GM04504 (cell line): Measurements from ENCODE around the gene ITPR1.

Experiments used
- DNase-seq: peaks from one replicate; pipeline ENCODE4 v3.0.0-alpha.2; 2012; ENCODE audit warnings: low read depth

The ITPR1 gene

GRCh38 chr3:4509983-4510755 lies 17.0 kb downstream of the ITPR1 start:
- no peak for DNase-seq

- no peak for DNase-seq
These were observed 18.5 kb downstream of the ITPR1 start for GRCh38 chr3:4511491-4512262.

GRCh38 chr3:4512895-4513616 lies 19.9 kb downstream of the ITPR1 start:
- DNase-seq, result no peak

- DNase-seq, result no peak
These were observed 21.2 kb downstream of the ITPR1 start for GRCh38 chr3:4514321-4514720.

GRCh38 chr3:4514916-4515315 lies 21.8 kb downstream of the ITPR1 start:
- no peak for DNase-seq

GRCh38 chr3:4515916-4516579 lies 22.9 kb downstream of the ITPR1 start:
- no peak for DNase-seq

- DNase-seq, result no peak
These were observed 23.9 kb downstream of the ITPR1 start for GRCh38 chr3:4517093-4517492.

GRCh38 chr3:4517643-4518311 lies 24.6 kb downstream of the ITPR1 start:
- DNase-seq, result no peak

GRCh38 chr3:4520033-4520816 lies 27.1 kb downstream of the ITPR1 start:
- DNase-seq, result no peak

- no peak for DNase-seq
These were observed 29.8 kb downstream of the ITPR1 start for GRCh38 chr3:4522947-4523346.

GRCh38 chr3:4523710-4524698 lies 30.9 kb downstream of the ITPR1 start:
- DNase-seq, result no peak

GRCh38 chr3:4525560-4526223 lies 32.5 kb downstream of the ITPR1 start:
- DNase-seq, result no peak

GRCh38 chr3:4528320-4528719 lies 35.2 kb downstream of the ITPR1 start:
- DNase-seq, result no peak

- DNase-seq, result no peak
These were observed 35.9 kb downstream of the ITPR1 start for GRCh38 chr3:4528819-4529600.

- DNase-seq, result no peak
These were observed 36.9 kb downstream of the ITPR1 start for GRCh38 chr3:4529876-4530588.

GRCh38 chr3:4531478-4532025 lies 38.4 kb downstream of the ITPR1 start:
- no peak for DNase-seq

- no peak for DNase-seq
These were observed 39.5 kb downstream of the ITPR1 start for GRCh38 chr3:4532535-4533112.
